H9 (cell line): Measurements from ENCODE around the gene ARFGEF3. TPM values are rescaled to one million over a fixed set of nuclear protein-coding genes. Genes with fewer than 3 reads are reported as not detected.

Experiments
- DNase-seq: peaks from one replicate; pipeline ENCODE4 v3.0.0-alpha.2; 2017
- H2AFZ ChIP-seq: one replicate; pipeline ENCODE4 v1.6.1; 2013; ENCODE audit warnings: mild to moderate bottlenecking, low read length, control low read depth, moderate library complexity
- H2AK5ac ChIP-seq: 2 replicates; pipeline ENCODE4 v1.6.1; 2013; ENCODE audit warnings: low read length, control low read depth, mixed read lengths; ENCODE audit not compliant: insufficient read length
- H2BK120ac ChIP-seq: one replicate; pipeline ENCODE4 v1.6.1; 2013; ENCODE audit warnings: low read depth, mild to moderate bottlenecking, low read length, control low read depth, inconsistent platforms; ENCODE audit not compliant: poor library complexity, severe bottlenecking
- H2BK12ac ChIP-seq: 2 replicates; pipeline ENCODE4 v1.6.1; 2013; ENCODE audit warnings: low read length, control low read depth, mixed read lengths, low read depth; ENCODE audit not compliant: insufficient read length
- H2BK15ac ChIP-seq: 2 replicates; pipeline ENCODE4 v1.6.1; 2013; ENCODE audit warnings: low read depth, low read length, control low read depth
- H2BK20ac ChIP-seq: one replicate; pipeline ENCODE4 v1.6.1; 2013; ENCODE audit warnings: low read depth, mild to moderate bottlenecking, low read length, control low read depth, inconsistent platforms; ENCODE audit not compliant: poor library complexity, severe bottlenecking
- H2BK5ac ChIP-seq: 2 replicates; pipeline ENCODE4 v1.6.1; 2013; ENCODE audit warnings: low read length, control low read depth, mixed read lengths; ENCODE audit not compliant: insufficient read length
- H3K14ac ChIP-seq: 2 replicates; pipeline ENCODE4 v1.6.1; 2013; ENCODE audit warnings: low read length, control low read depth; ENCODE audit not compliant: insufficient read depth
- H3K18ac ChIP-seq: 2 replicates; pipeline ENCODE4 v1.6.1; 2013; ENCODE audit warnings: low read depth, mild to moderate bottlenecking, mixed read lengths, low read length, control low read depth; ENCODE audit not compliant: insufficient read length
- H3K23ac ChIP-seq: 2 replicates; pipeline ENCODE4 v1.6.1; 2013; ENCODE audit warnings: low read length, control low read depth, mixed read lengths, low read depth; ENCODE audit not compliant: insufficient read length
- H3K23me2 ChIP-seq: 2 replicates; pipeline ENCODE4 v1.6.1; 2013; ENCODE audit warnings: low read depth, mild to moderate bottlenecking, mixed read lengths, low read length, control low read depth; ENCODE audit not compliant: insufficient read length, poor library complexity, severe bottlenecking
- H3K27ac ChIP-seq: 2 replicates; pipeline ENCODE4 v1.5.1; 2013; ENCODE audit warnings: low read length, control low read depth, mixed read lengths, low read depth; ENCODE audit not compliant: insufficient read length
- H3K27me3 ChIP-seq: 2 replicates; pipeline ENCODE4 v1.6.1; 2013; ENCODE audit warnings: low read length, control low read depth, inconsistent platforms; ENCODE audit not compliant: insufficient read depth
- H3K4ac ChIP-seq: 2 replicates; pipeline ENCODE4 v1.6.1; 2013; ENCODE audit warnings: low read depth, mild to moderate bottlenecking, control low read depth, inconsistent platforms, low read length, moderate library complexity
- H3K4me1 ChIP-seq: 2 replicates; pipeline ENCODE4 v1.6.1; 2013; ENCODE audit warnings: low read length, control low read depth, inconsistent platforms; ENCODE audit not compliant: insufficient read depth
- H3K4me2 ChIP-seq: 2 replicates; pipeline ENCODE4 v1.6.1; 2013; ENCODE audit warnings: low read length, control low read depth, mixed read lengths; ENCODE audit not compliant: insufficient read length, insufficient read depth
- H3K56ac ChIP-seq: 2 replicates; pipeline ENCODE4 v1.6.1; 2013; ENCODE audit warnings: low read depth, mild to moderate bottlenecking, mixed read lengths, low read length, control low read depth; ENCODE audit not compliant: insufficient read length
- H3K79me1 ChIP-seq: 2 replicates; pipeline ENCODE4 v1.6.1; 2013; ENCODE audit warnings: low read depth, mild to moderate bottlenecking, moderate library complexity, low read length, control low read depth, inconsistent platforms; ENCODE audit not compliant: insufficient read depth, poor library complexity, severe bottlenecking
- H3K79me2 ChIP-seq: 2 replicates; pipeline ENCODE4 v1.6.1; 2013; ENCODE audit warnings: low read length, control low read depth, inconsistent platforms; ENCODE audit not compliant: insufficient read depth
- H3K9ac ChIP-seq: 2 replicates; pipeline ENCODE4 v1.6.1; 2013; ENCODE audit warnings: low read length, control low read depth, mixed read lengths; ENCODE audit not compliant: insufficient read length; ENCODE audit errors: extremely low read depth
- H3K9me3 ChIP-seq: one replicate; pipeline ENCODE4 v1.6.1; 2013; ENCODE audit warnings: low read depth, low read length, inconsistent platforms; ENCODE audit not compliant: control insufficient read depth
- H3T11ph ChIP-seq: one replicate; pipeline ENCODE4 v1.6.1; 2013; ENCODE audit warnings: mild to moderate bottlenecking, low read length, control low read depth, inconsistent platforms
- H4K20me1 ChIP-seq: one replicate; pipeline ENCODE4 v1.6.1; 2013; ENCODE audit not compliant: control insufficient read depth, insufficient read length, insufficient read depth
- H4K5ac ChIP-seq: 2 replicates; pipeline ENCODE4 v1.6.1; 2013; ENCODE audit warnings: low read depth, mild to moderate bottlenecking, mixed read lengths, low read length, control low read depth; ENCODE audit not compliant: insufficient read length
- H4K8ac ChIP-seq: replicated peaks from 2 replicates; pipeline ENCODE4 v1.6.1; 2013; ENCODE audit warnings: low read length, control low read depth, mixed read lengths, low read depth; ENCODE audit not compliant: insufficient read length
- H4K91ac ChIP-seq: 2 replicates; pipeline ENCODE4 v1.6.1; 2013; ENCODE audit warnings: low read depth, mild to moderate bottlenecking, moderate library complexity, mixed read lengths, low read length, control low read depth; ENCODE audit not compliant: insufficient read length
- H3K27ac Mint-ChIP-seq, 3 experiments: 2 replicates in 2 of 3; 3 replicates in 1 of 3; pipeline ENCODE4 v1.8.0; 2020 to 2021; ENCODE audit warnings: mixed read lengths in 3 of 3, mild to moderate bottlenecking in 1 of 3, moderate library complexity in 1 of 3
- H3K27me3 Mint-ChIP-seq: 2 replicates; pipeline ENCODE4 v1.8.0; 2021; ENCODE audit warnings: low read depth, mild to moderate bottlenecking, moderate library complexity, mixed read lengths
- H3K36me3 Mint-ChIP-seq, 3 experiments: 2 replicates in 2 of 3; 3 replicates in 1 of 3; pipeline ENCODE4 v1.8.0; 2020 to 2021; ENCODE audit warnings: low read depth in 3 of 3, mixed read lengths in 3 of 3; ENCODE audit not compliant: insufficient read depth in 1 of 3
- H3K4me1 Mint-ChIP-seq, 2 experiments: 2 replicates each; pipeline ENCODE4 v1.8.0; 2020; ENCODE audit warnings: mixed read lengths in 2 of 2
- H3K4me3 Mint-ChIP-seq, 2 experiments: 2 replicates in 1 of 2; 3 replicates in 1 of 2; pipeline ENCODE4 v1.8.0; 2020 to 2021; ENCODE audit warnings: mild to moderate bottlenecking in 2 of 2, mixed read lengths in 2 of 2, moderate library complexity in 1 of 2
- H3K9me3 Mint-ChIP-seq, 2 experiments: 2 replicates in 1 of 2; 3 replicates in 1 of 2; pipeline ENCODE4 v1.8.0; 2020; ENCODE audit warnings: mild to moderate bottlenecking in 2 of 2, mixed read lengths in 2 of 2, moderate library complexity in 1 of 2
- CTCF ChIP-seq: fragments of 200-600 bp; sonication (generic); conservative IDR thresholded peaks from 3 replicates; pipeline ENCODE4 v1.8.0; 2021; ENCODE audit warnings: antibody characterized with exemption, mild to moderate bottlenecking
- WGBS: extraction: QIAGEN DNeasy Blood & Tissue Kit; methylation state at CpG from one replicate; pipeline ENCODE4 v1.1.7; 2013; ENCODE audit warnings: missing lambda C conversion rate, low lambda C conversion rate, mixed read lengths; ENCODE audit not compliant: insufficient read length; ENCODE audit errors: extremely low coverage; 5-methylcytosine and 5-hydroxymethylcytosine counted together
- total RNA-seq: library from RNA; stranded (reverse); gene quantifications from 2 replicates; pipeline ENCODE4 v1.2.1, GENCODE V29; 2021

Gene ARFGEF3
- total RNA-seq, 1 experiment from 2014 or later = 13.7 TPM

- H3K23ac ChIP-seq = no peak overlapping the region
- no peak overlapping the region for H2BK12ac ChIP-seq
- no peak overlapping the region for H3K4me2 ChIP-seq
- no peaks in the 10 kb centered on the region for H3K79me1 ChIP-seq
- H3K4ac ChIP-seq = no peak overlapping the region
- H2BK20ac ChIP-seq = no peak overlapping the region
- H3T11ph ChIP-seq = no peak overlapping the region
- no peak overlapping the region for H3K56ac ChIP-seq
- H2AFZ ChIP-seq = no peak overlapping the region
- no peak for DNase-seq
- WGBS = 100% methylated on average over 1 of the region's 3 CpGs
- H4K20me1 ChIP-seq = no peaks in the 10 kb centered on the region
- H3K27ac ChIP-seq = no peak overlapping the region
- no peak overlapping the region for H3K4me3 Mint-ChIP-seq
- no peak overlapping the region for H3K18ac ChIP-seq
- no peak overlapping the region for H2BK120ac ChIP-seq
- H3K79me2 ChIP-seq = no peaks in the 10 kb centered on the region
- H3K9me3 ChIP-seq = no peaks in the 10 kb centered on the region
- no peak overlapping the region; the same call in 1 of the 2 replicates for H3K14ac ChIP-seq
- peak overlapping the region in 1 of 3 experiments; percentile 19; a peak in 2 of 7 replicates for H3K27ac Mint-ChIP-seq
- no peak for TF ChIP-seq CTCF
- no peak overlapping the region for H4K8ac ChIP-seq
- H3K4me1 ChIP-seq = no peaks in the 10 kb centered on the region
- no peaks in the 10 kb centered on the region for H3K23me2 ChIP-seq
- no peak overlapping the region for H4K5ac ChIP-seq
- H2AK5ac ChIP-seq = no peak overlapping the region
- no peak overlapping the region for H3K9ac ChIP-seq
- H2BK15ac ChIP-seq = no peak overlapping the region
- no peak overlapping the region for H2BK5ac ChIP-seq
- no peak overlapping the region for H4K91ac ChIP-seq
- no peaks in the 10 kb centered on the region for H3K27me3 ChIP-seq
- H3K9me3 Mint-ChIP-seq = no peaks in the 10 kb centered on the region
- H3K27me3 Mint-ChIP-seq = no peaks in the 10 kb centered on the region
- H3K36me3 Mint-ChIP-seq = no peaks in the 10 kb centered on the region
- peaks cover 5 to 7% of the 10 kb centered on the region in 2 experiments; a peak in 3 of 4 replicates for H3K4me1 Mint-ChIP-seq
Measured at GRCh38 chr6:138219398-138219797, 57.7 kb downstream of the ARFGEF3 start.
